HCT116 (cell line): ENCODE results near the gene TYK2.

ENCODE experiments used
- CBX3 ChIP-seq: IDR thresholded peaks from 2 replicates; pipeline ENCODE4 v1.6.1; 2012; ENCODE audit warnings: low read depth
- CEBPB ChIP-seq: IDR thresholded peaks from 2 replicates; pipeline ENCODE4 v1.6.1; 2012; ENCODE audit warnings: low read depth
- CTCF ChIP-seq, 3 experiments: fragments of 200-600 bp in 1 of 3; sonication (generic) in 1 of 3; IDR thresholded peaks in 2 of 3; conservative IDR thresholded peaks in 1 of 3; 2 replicates each; pipeline ENCODE4 v1.5.1; 2012 to 2017; ENCODE audit warnings: low read depth in 2 of 3, low read length in 2 of 3, antibody characterized with exemption in 1 of 3, borderline replicate concordance in 1 of 3, control low read depth in 1 of 3, mild to moderate bottlenecking in 1 of 3, mixed read lengths in 1 of 3, mixed run types in 1 of 3, moderate library complexity in 1 of 3; ENCODE audit not compliant: insufficient read depth in 1 of 3
- EZH2 ChIP-seq: fragments of 200-600 bp; sonication (generic); IDR thresholded peaks from 2 replicates; pipeline ENCODE4 v1.6.1; 2017; ENCODE audit warnings: antibody characterized with exemption, mixed run types
- EZH2phosphoT487 ChIP-seq: fragments of 200-600 bp; IDR thresholded peaks from 2 replicates; pipeline ENCODE4 v1.6.1; 2018; ENCODE audit warnings: antibody characterized with exemption, borderline replicate concordance
- MAX ChIP-seq: IDR thresholded peaks from 2 replicates; pipeline ENCODE4 v1.6.1; 2012
- POLR2A ChIP-seq: IDR thresholded peaks from 2 replicates; pipeline ENCODE4 v1.7.0; 2011; ENCODE audit warnings: borderline replicate concordance; ENCODE audit not compliant: insufficient read depth, insufficient read length; ENCODE audit errors: extremely low read depth
- POLR2AphosphoS5 ChIP-seq: IDR thresholded peaks from 2 replicates; pipeline ENCODE4 v1.6.1; 2011; ENCODE audit warnings: mild to moderate bottlenecking, low read depth, low read length, moderate library complexity
- RAD21 ChIP-seq: IDR thresholded peaks from 2 replicates; pipeline ENCODE4 v1.6.1; 2012; ENCODE audit warnings: low read depth, mild to moderate bottlenecking
- REST ChIP-seq: IDR thresholded peaks from 2 replicates; pipeline ENCODE4 v1.6.1; 2012; ENCODE audit warnings: low read depth
- SIN3A ChIP-seq: IDR thresholded peaks from 2 replicates; pipeline ENCODE4 v1.6.1; 2012; ENCODE audit warnings: low read depth
- SP1 ChIP-seq: IDR thresholded peaks from 2 replicates; pipeline ENCODE4 v1.6.1; 2012; ENCODE audit warnings: low read depth
- YY1 ChIP-seq: IDR thresholded peaks from 2 replicates; pipeline ENCODE4 v1.6.1; 2011; ENCODE audit warnings: low read length, low read depth, moderate library complexity, mild to moderate bottlenecking; ENCODE audit not compliant: insufficient replicate concordance; ENCODE audit errors: extremely low read depth
- ZFX ChIP-seq: fragments of 450-650 bp; IDR thresholded peaks from 2 replicates; pipeline ENCODE4 v1.6.1; 2017

GRCh38 chr19:10321874-10322835 is 58.2 kb downstream of the TYK2 start:
- no peak for TF ChIP-seq POLR2AphosphoS5
- no peak for TF ChIP-seq ZFX
- no peak for TF ChIP-seq CTCF (IDR thresholded peaks at IDR 0.05 in 2 of 3, conservative IDR thresholded peaks at IDR 0.05 in 1 of 3; ENCODE audit: borderline replicate concordance in 1 of 3, insufficient read depth in 1 of 3, low read depth in 2 of 3, low read length in 2 of 3)
- no peak for TF ChIP-seq REST
- no peak for TF ChIP-seq CEBPB
- no peak for TF ChIP-seq RAD21
- TF ChIP-seq EZH2, result no peak
- no peak for TF ChIP-seq MAX
- no peak for TF ChIP-seq POLR2A
- no peak for TF ChIP-seq SP1
- TF ChIP-seq CBX3, result no peak
- TF ChIP-seq SIN3A, result no peak
- no peak for TF ChIP-seq YY1
- TF ChIP-seq EZH2phosphoT487, result no peak
